ENCODE measurements around the gene MARK1. TPM values are rescaled to one million over a fixed set of nuclear protein-coding genes. Genes with fewer than 3 reads are reported as not detected.

MARK1 gene
- total RNA-seq, 4 donors from 2014 or later: 11.1 to 12.9 (median 11.9) TPM

GRCh38 chr1:220711056-220711809 is 183.3 kb downstream of the MARK1 start:
- Histone ChIP-seq H3K4me1 (no peaks in the 10 kb centered on the region), H3K36me3 (no peaks in the 10 kb centered on the region), H3K9me3 (peaks cover 0 to 8% (median 0%) of the 10 kb centered on the region in 4 donors), H3K4me3 (no peak overlapping the region), H3K27ac (no peak overlapping the region), H3K27me3 (no peaks in the 10 kb centered on the region)
- WGBS, 2 donors: 68 to 75% methylated on average over 9 of the region's 9 CpGs
- TF ChIP-seq POLR2A (IDR thresholded peaks at IDR 0.05) (no peak), EP300 (IDR thresholded peaks at IDR 0.05) (no peak)
- TF ChIP-seq, protein P1, sequence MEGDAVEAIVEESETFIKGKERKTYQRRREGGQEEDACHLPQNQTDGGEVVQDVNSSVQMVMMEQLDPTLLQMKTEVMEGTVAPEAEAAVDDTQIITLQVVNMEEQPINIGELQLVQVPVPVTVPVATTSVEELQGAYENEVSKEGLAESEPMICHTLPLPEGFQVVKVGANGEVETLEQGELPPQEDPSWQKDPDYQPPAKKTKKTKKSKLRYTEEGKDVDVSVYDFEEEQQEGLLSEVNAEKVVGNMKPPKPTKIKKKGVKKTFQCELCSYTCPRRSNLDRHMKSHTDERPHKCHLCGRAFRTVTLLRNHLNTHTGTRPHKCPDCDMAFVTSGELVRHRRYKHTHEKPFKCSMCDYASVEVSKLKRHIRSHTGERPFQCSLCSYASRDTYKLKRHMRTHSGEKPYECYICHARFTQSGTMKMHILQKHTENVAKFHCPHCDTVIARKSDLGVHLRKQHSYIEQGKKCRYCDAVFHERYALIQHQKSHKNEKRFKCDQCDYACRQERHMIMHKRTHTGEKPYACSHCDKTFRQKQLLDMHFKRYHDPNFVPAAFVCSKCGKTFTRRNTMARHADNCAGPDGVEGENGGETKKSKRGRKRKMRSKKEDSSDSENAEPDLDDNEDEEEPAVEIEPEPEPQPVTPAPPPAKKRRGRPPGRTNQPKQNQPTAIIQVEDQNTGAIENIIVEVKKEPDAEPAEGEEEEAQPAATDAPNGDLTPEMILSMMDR (IDR thresholded peaks at IDR 0.05): no peak
- DNase-seq (ENCODE audit: low spot score in 2 of 2): no peak

Small RNA genes within 50 kb of the gene (small RNA-seq; reads per million reads assigned to genes)
- gene RN7SL464P: not detected

Other genes with a start within 250 kb of the MARK1 start
- 10 to 100 TPM; 21.2 to 34.3 (median 28.8) TPM for gene C1orf115, start 162.2 kb downstream of the MARK1 start, total RNA-seq
- gene MTARC2, start 220.2 kb downstream of the MARK1 start, total RNA-seq: 10 to 100 TPM; 24.3 to 40.5 (median 31.9) TPM

All from tibial nerve (tissue), 4 donors.